OCI-LY3 (cell line): ENCODE data around the gene MAP4.
"Not testable (repeated sequence)": the region's sequence is repeated elsewhere in the genome, so short reads cannot be mapped to it uniquely, and the experiment has no call there.

ENCODE experiments used
- H2AFZ ChIP-seq: fragments of 200-600, 300-600 bp; shearing (Covaris generic); 2 replicates; pipeline ENCODE4 v1.6.0; 2014; ENCODE audit warnings: antibody characterized with exemption, low read depth, low read length
- H3K27ac ChIP-seq: fragments of 200-600, 300-600 bp; sonication (generic); 2 replicates; pipeline ENCODE4 v1.5.1; 2014; ENCODE audit warnings: mild to moderate bottlenecking, low read length, moderate library complexity, mixed read lengths
- H3K27me3 ChIP-seq: fragments of 200-600, 300-600 bp; sonication (generic); 2 replicates; pipeline ENCODE4 v1.6.1; 2014; ENCODE audit warnings: low read depth, low read length, mixed read lengths
- H3K36me3 ChIP-seq: fragments of 200-600, 300-600 bp; sonication (generic); replicated peaks from 2 replicates; pipeline ENCODE3; 2014; ENCODE audit warnings: low read depth, low read length, mixed read lengths
- H3K4me1 ChIP-seq: fragments of 300-600, 200-600 bp; sonication (generic); 2 replicates; pipeline ENCODE4 v1.6.1; 2014; ENCODE audit warnings: low read length, mixed read lengths
- H3K4me2 ChIP-seq: fragments of 200-600, 300-600 bp; sonication (generic); 2 replicates; pipeline ENCODE4 v1.6.1; 2014; ENCODE audit warnings: low read length, mixed read lengths
- H3K4me3 ChIP-seq: fragments of 300-600, 200-600 bp; sonication (generic); 2 replicates; pipeline ENCODE4 v1.5.1; 2014; ENCODE audit warnings: antibody characterized with exemption, mild to moderate bottlenecking, low read length, moderate library complexity
- H3K79me2 ChIP-seq: fragments of 300-600, 200-600 bp; shearing (Covaris generic); 2 replicates; pipeline ENCODE4 v1.6.1; 2014; ENCODE audit warnings: mild to moderate bottlenecking, low read length, mixed read lengths
- H3K9ac ChIP-seq: fragments of 300-600, 200-600 bp; shearing (Covaris generic); 2 replicates; pipeline ENCODE4 v1.6.0; 2014; ENCODE audit warnings: mild to moderate bottlenecking, low read length, moderate library complexity
- H3K9me3 ChIP-seq: fragments of 200-600, 300-600 bp; shearing (Covaris generic); 2 replicates; pipeline ENCODE4 v1.6.1; 2014; ENCODE audit warnings: low read length, mixed read lengths; ENCODE audit not compliant: insufficient read depth
- H4K20me1 ChIP-seq: fragments of 200-600, 300-600 bp; sonication (generic); 2 replicates; pipeline ENCODE4 v1.6.1; 2016; ENCODE audit warnings: low read length, mixed read lengths; ENCODE audit not compliant: insufficient read depth
- CTCF ChIP-seq: fragments of 200-600, 300-600 bp; sonication (generic); IDR thresholded peaks from 2 replicates; pipeline ENCODE4 v1.5.1; 2014; ENCODE audit warnings: antibody characterized with exemption, low read length, low read depth
- EZH2phosphoT487 ChIP-seq: fragments of 200-600 bp; shearing (Covaris generic); IDR thresholded peaks from 2 replicates; pipeline ENCODE4 v1.6.1; 2018; ENCODE audit warnings: antibody characterized with exemption, mixed run types, low read depth

The MAP4 gene

GRCh38 chr3:47838503-47838902, 177.7 kb downstream of the MAP4 start:
- peaks cover 12% of the 10 kb centered on the region; the same call in 1 of the 2 replicates for H4K20me1 ChIP-seq
- no peaks in the 10 kb centered on the region for H3K9me3 ChIP-seq
- H3K27me3 ChIP-seq: no peaks in the 10 kb centered on the region
- no peak overlapping the region for H3K4me2 ChIP-seq
- TF ChIP-seq CTCF (no peak), EZH2phosphoT487 (no peak)
- peaks cover 60% of the 10 kb centered on the region for H3K36me3 ChIP-seq
- H2AFZ ChIP-seq: no peak overlapping the region
- H3K4me1 ChIP-seq: no peaks in the 10 kb centered on the region
- no peak overlapping the region for H3K27ac ChIP-seq
- no peak overlapping the region for H3K4me3 ChIP-seq
- H3K79me2 ChIP-seq: peaks cover 17% of the 10 kb centered on the region
- H3K9ac ChIP-seq: no peak overlapping the region

GRCh38 chr3:47836986-47837385, 179.2 kb downstream of the MAP4 start:
- H3K9me3 ChIP-seq: no peaks in the 10 kb centered on the region
- H2AFZ ChIP-seq: no peak overlapping the region
- H3K36me3 ChIP-seq: peaks cover 58% of the 10 kb centered on the region
- peaks cover 9% of the 10 kb centered on the region; the same call in 1 of the 2 replicates for H4K20me1 ChIP-seq
- H3K27ac ChIP-seq: no peak overlapping the region
- H3K9ac ChIP-seq: no peak overlapping the region
- H3K4me1 ChIP-seq: no peaks in the 10 kb centered on the region
- H3K79me2 ChIP-seq: peaks cover 17% of the 10 kb centered on the region
- TF ChIP-seq EZH2phosphoT487 (no peak), CTCF (no peak)
- no peak overlapping the region for H3K4me2 ChIP-seq
- no peak overlapping the region for H3K4me3 ChIP-seq
- no peaks in the 10 kb centered on the region for H3K27me3 ChIP-seq

DNA sequence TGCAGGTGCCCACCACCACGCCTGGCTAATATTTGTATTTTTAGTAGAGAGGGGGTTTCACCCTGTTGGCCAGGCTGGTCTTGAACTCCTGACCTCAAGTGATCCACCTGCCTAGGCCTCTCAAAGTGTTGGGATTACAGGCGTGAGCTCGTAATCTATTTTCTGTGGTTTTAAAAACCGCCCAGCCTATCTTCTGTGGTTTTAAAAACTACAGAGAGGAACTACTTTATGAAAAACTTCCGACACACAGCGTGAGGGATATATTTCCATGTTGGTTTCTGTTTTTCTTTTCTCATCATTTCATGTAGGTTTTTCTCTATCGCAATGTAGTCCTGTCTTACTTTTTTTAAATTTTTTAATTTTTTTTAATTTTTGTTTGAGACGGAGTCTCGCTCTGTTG, 186.7 kb downstream of the MAP4 start:
- H3K9ac ChIP-seq, H3K4me3 ChIP-seq, H2AFZ ChIP-seq, H3K27ac ChIP-seq, H3K9me3 ChIP-seq, H3K27me3 ChIP-seq, H4K20me1 ChIP-seq, H3K4me2 ChIP-seq: not testable (repeated sequence)
- peaks cover 14% of the 10 kb centered on the region for H3K4me1 ChIP-seq
- H3K79me2 ChIP-seq: peaks cover 44% of the 10 kb centered on the region
- peaks cover 52% of the 10 kb centered on the region for H3K36me3 ChIP-seq

GRCh38 chr3:47825590-47825989, 190.6 kb downstream of the MAP4 start:
- Histone ChIP-seq H3K79me2 (peaks cover 46% of the 10 kb centered on the region), H3K36me3 (peaks cover 33% of the 10 kb centered on the region), H4K20me1 (0 out of 2 replicates have a peak, but pooled peaks cover 7% of the 10 kb centered on the region), H3K4me3 (peak overlapping the region; percentile 89), H3K9ac (peak overlapping the region; percentile 85), H3K27ac (0 out of 2 replicates have a peak overlapping the region, but pooled peaks have one; percentile 43), H2AFZ (no peak overlapping the region), H3K4me1 (peaks cover 17% of the 10 kb centered on the region), H3K9me3 (no peaks in the 10 kb centered on the region), H3K4me2 (peak overlapping the region; percentile 79), H3K27me3 (no peaks in the 10 kb centered on the region)
- TF ChIP-seq EZH2phosphoT487 (no peak), CTCF (no peak)
